GM23338 (cell line): Measurements from ENCODE around the gene AHI1. TPM values are rescaled to one million over a fixed set of nuclear protein-coding genes. Genes with fewer than 3 reads are reported as not detected.

ENCODE experiments used
- ATAC-seq: fragments of 200-7000 bp; cut with Tn5 transposase; 3 replicates; pipeline ENCODE4 v1.9.1; 2020
- DNase-seq: peaks from one replicate; pipeline ENCODE4 v3.0.0-alpha.2; 2015; ENCODE audit warnings: low spot score
- H2AFZ ChIP-seq: fragments of 200-600 bp; sonication (generic); 2 replicates; pipeline ENCODE4 v1.8.0; 2016; ENCODE audit warnings: antibody characterized with exemption, mild to moderate bottlenecking, moderate library complexity
- H3F3A ChIP-seq: fragments of 200-600 bp; sonication (generic); replicated peaks from 2 replicates; pipeline ENCODE4 v1.8.0; 2017; ENCODE audit warnings: antibody characterized with exemption, mixed run types, low read depth
- H3K27ac ChIP-seq: fragments of 200-600 bp; sonication (generic); 2 replicates; pipeline ENCODE4 v1.6.1; 2016; ENCODE audit warnings: low read depth
- H3K27me3 ChIP-seq: fragments of 200-600 bp; sonication (generic); 2 replicates; pipeline ENCODE4 v1.8.0; 2016; ENCODE audit warnings: mild to moderate bottlenecking, mixed run types, moderate library complexity; ENCODE audit not compliant: insufficient read depth
- H3K36me3 ChIP-seq: fragments of 200-600 bp; sonication (generic); 2 replicates; pipeline ENCODE4 v1.8.0; 2016; ENCODE audit warnings: mild to moderate bottlenecking; ENCODE audit not compliant: insufficient read depth
- H3K4me1 ChIP-seq: fragments of 200-600 bp; sonication (generic); 2 replicates; pipeline ENCODE4 v1.8.0; 2016; ENCODE audit warnings: mild to moderate bottlenecking, moderate library complexity; ENCODE audit not compliant: insufficient read depth
- H3K4me2 ChIP-seq: fragments of 200-600 bp; sonication (generic); 2 replicates; pipeline ENCODE4 v1.7.1; 2017; ENCODE audit warnings: mixed run types
- H3K4me3 ChIP-seq: fragments of 200-600 bp; sonication (generic); 2 replicates; pipeline ENCODE4 v1.6.1; 2016; ENCODE audit warnings: mixed run types
- H3K79me2 ChIP-seq: fragments of 200-600 bp; sonication (generic); replicated peaks from 2 replicates; pipeline ENCODE4 v1.8.0; 2017; ENCODE audit warnings: mild to moderate bottlenecking; ENCODE audit not compliant: insufficient read depth
- H3K9me2 ChIP-seq: fragments of 200-600 bp; sonication (generic); 2 replicates; pipeline ENCODE4 v1.8.0; 2017; ENCODE audit not compliant: insufficient read depth
- H4K20me1 ChIP-seq: fragments of 200-600 bp; sonication (generic); replicated peaks from 2 replicates; pipeline ENCODE4 v1.8.0; 2017; ENCODE audit warnings: mild to moderate bottlenecking; ENCODE audit not compliant: insufficient read depth
- H3K27ac Mint-ChIP-seq: 2 replicates; pipeline ENCODE4 v1.8.0; 2020; ENCODE audit warnings: inconsistent platforms, mild to moderate bottlenecking, moderate library complexity, mixed read lengths
- H3K27me3 Mint-ChIP-seq: 3 replicates; pipeline ENCODE4 v1.8.0; 2022; ENCODE audit warnings: low read depth, mild to moderate bottlenecking, moderate library complexity, mixed read lengths, inconsistent platforms; ENCODE audit not compliant: insufficient read depth, poor library complexity
- H3K36me3 Mint-ChIP-seq: 3 replicates; pipeline ENCODE4 v1.8.0; 2021; ENCODE audit warnings: low read depth, mild to moderate bottlenecking, inconsistent platforms, moderate library complexity, mixed read lengths
- H3K4me1 Mint-ChIP-seq: 3 replicates; pipeline ENCODE4 v1.8.0; 2020; ENCODE audit warnings: mild to moderate bottlenecking, inconsistent platforms, mixed read lengths
- H3K4me3 Mint-ChIP-seq: 3 replicates; pipeline ENCODE4 v1.8.0; 2021; ENCODE audit warnings: moderate library complexity, mild to moderate bottlenecking, inconsistent platforms, mixed read lengths
- H3K9me3 Mint-ChIP-seq: 3 replicates; pipeline ENCODE4 v1.8.0; 2020; ENCODE audit warnings: moderate library complexity, mild to moderate bottlenecking, inconsistent platforms, mixed read lengths
- EZH2 ChIP-seq: fragments of 200-600 bp; sonication (generic); IDR thresholded peaks from one replicate; pipeline ENCODE4 v1.8.0; 2017; ENCODE audit warnings: antibody characterized with exemption, mild to moderate bottlenecking, low read depth; ENCODE audit not compliant: unreplicated experiment
- JUNB ChIP-seq: IDR thresholded peaks from one replicate; pipeline ENCODE4 v1.6.1; 2016; ENCODE audit warnings: antibody characterized with exemption; ENCODE audit not compliant: unreplicated experiment
- POLR2AphosphoS5 ChIP-seq: IDR thresholded peaks from 2 replicates; pipeline ENCODE4 v1.6.1; 2016; ENCODE audit warnings: antibody characterized with exemption, low read depth
- STAT1 ChIP-seq: IDR thresholded peaks from one replicate; pipeline ENCODE4 v1.6.1; 2016; ENCODE audit warnings: antibody characterized with exemption; ENCODE audit not compliant: unreplicated experiment
- ZNF114 ChIP-seq: fragments of 250-450 bp; sonication (Bioruptor Pico); IDR thresholded peaks from 2 replicates; pipeline ENCODE4 v1.5.0; 2020; ENCODE audit warnings: mild to moderate bottlenecking, moderate library complexity
- ZNF331 ChIP-seq: fragments of 250-450 bp; sonication (Bioruptor Pico); IDR thresholded peaks from 2 replicates; pipeline ENCODE4 v1.5.0; 2020; ENCODE audit warnings: low read depth, mild to moderate bottlenecking, moderate library complexity
- polyA plus RNA-seq: library from polyadenylated mRNA; unstranded; fragments of >200 nt; fragmentation: Nextera tagmentation; extraction: Ambion mirVana; gene quantifications from 2 replicates; pipeline ENCODE4 v1.2.1, GENCODE V29; 2016
- total RNA-seq: library from RNA; depleted of rRNA; stranded (reverse); fragments of >200 nt; shearing (Covaris generic); gene quantifications from 2 replicates; pipeline ENCODE4 v1.2.3, GENCODE V29; 2014
- TF ChIP-seq, protein P1 (sequence below), 2 experiments: fragments of 200-600 bp in 1 of 2; sonication (generic) in 1 of 2; conservative IDR thresholded peaks; 2 replicates each; pipeline versions ENCODE4 v1.5.1 to v1.6.1; 2016 to 2017; ENCODE audit warnings: antibody characterized with exemption in 2 of 2, low read depth in 2 of 2, mild to moderate bottlenecking in 2 of 2, moderate library complexity in 1 of 2
- TF ChIP-seq, protein P2 (sequence below): IDR thresholded peaks from one replicate; pipeline ENCODE4 v1.6.1; 2018; ENCODE audit warnings: antibody characterized with exemption; ENCODE audit not compliant: unreplicated experiment

AHI1 gene
- total and polyA plus RNA-seq, 2 experiments from 2014 or later = 19.8 to 72.9 TPM

DNA sequence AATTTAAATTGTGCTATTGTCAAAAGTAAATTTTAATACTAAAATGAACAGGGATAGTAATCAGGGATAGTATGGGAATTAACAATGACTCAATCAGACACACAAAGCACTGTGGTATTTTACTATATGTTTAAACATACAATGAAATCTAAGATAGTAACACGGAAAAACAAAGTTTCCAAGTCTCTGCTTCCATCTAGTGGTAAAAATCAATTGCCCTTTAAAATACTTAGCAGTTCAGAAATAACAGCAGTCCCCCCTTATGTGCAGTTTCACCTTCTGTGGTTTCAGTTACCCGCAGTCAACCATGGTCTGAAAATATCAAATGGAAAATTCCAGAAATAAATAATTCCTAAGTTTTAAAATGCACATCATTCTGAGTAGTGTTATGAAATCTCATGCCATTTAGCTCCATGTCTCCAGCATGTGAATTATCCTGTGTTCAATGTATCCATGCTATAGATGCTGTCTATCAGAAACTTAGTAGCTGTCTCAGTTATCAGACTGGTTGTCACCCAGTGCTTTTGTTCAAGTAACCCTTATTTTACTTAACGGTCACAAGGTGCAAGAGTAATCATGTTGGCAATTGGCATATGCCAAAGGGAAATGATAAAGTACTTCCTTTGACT lies 58.5 kb downstream of the AHI1 start:
- Histone ChIP-seq H3K4me2 (no peak overlapping the region), H3F3A (no peaks in the 10 kb centered on the region), H3K27me3 (no peaks in the 10 kb centered on the region), H3K36me3 (no peaks in the 10 kb centered on the region), H3K27ac (no peak overlapping the region), H3K79me2 (no peaks in the 10 kb centered on the region), H4K20me1 (no peaks in the 10 kb centered on the region), H3K4me3 (no peak overlapping the region), H3K4me1 (peaks cover 21% of the 10 kb centered on the region), H3K9me2 (no peaks in the 10 kb centered on the region), H2AFZ (no peak overlapping the region)
- H3K27me3 Mint-ChIP-seq = no peaks in the 10 kb centered on the region
- H3K36me3 Mint-ChIP-seq = peaks cover 4% of the 10 kb centered on the region; the same call in 1 of the 3 replicates
- ATAC-seq (no peak), DNase-seq (peak; percentile 62)
- H3K9me3 Mint-ChIP-seq = no peaks in the 10 kb centered on the region
- no peak overlapping the region for H3K4me3 Mint-ChIP-seq
- H3K4me1 Mint-ChIP-seq = peaks cover 4% of the 10 kb centered on the region; the same call in 1 of the 3 replicates
- no peak for TF ChIP-seq POLR2AphosphoS5
- TF ChIP-seq, protein P1, sequence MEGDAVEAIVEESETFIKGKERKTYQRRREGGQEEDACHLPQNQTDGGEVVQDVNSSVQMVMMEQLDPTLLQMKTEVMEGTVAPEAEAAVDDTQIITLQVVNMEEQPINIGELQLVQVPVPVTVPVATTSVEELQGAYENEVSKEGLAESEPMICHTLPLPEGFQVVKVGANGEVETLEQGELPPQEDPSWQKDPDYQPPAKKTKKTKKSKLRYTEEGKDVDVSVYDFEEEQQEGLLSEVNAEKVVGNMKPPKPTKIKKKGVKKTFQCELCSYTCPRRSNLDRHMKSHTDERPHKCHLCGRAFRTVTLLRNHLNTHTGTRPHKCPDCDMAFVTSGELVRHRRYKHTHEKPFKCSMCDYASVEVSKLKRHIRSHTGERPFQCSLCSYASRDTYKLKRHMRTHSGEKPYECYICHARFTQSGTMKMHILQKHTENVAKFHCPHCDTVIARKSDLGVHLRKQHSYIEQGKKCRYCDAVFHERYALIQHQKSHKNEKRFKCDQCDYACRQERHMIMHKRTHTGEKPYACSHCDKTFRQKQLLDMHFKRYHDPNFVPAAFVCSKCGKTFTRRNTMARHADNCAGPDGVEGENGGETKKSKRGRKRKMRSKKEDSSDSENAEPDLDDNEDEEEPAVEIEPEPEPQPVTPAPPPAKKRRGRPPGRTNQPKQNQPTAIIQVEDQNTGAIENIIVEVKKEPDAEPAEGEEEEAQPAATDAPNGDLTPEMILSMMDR (conservative IDR thresholded peaks at IDR 0.05; ENCODE audit: low read depth in 2 of 2) = peak; percentile 56 to 67; a peak in 3 of 4 replicates
- H3K27ac Mint-ChIP-seq = no peak overlapping the region

DNA sequence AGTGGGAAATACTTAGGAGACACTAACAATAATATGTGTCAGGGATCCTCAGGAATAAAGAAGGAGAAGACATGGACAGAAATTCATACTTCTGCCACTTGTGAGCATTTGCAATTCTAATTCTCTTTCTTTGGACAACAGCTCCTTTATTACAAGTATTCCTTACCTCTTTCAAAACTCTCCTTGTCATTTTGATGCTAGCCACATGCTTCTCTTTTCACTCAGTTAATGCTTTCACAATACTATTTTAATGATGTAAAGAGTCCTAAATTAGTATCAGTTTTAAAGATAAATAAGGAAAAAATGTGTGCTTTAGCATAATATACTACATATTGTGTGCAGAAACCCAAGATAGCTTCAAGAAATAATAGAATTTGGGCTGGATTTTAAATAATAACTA lies 62.5 kb downstream of the AHI1 start:
- Histone ChIP-seq H3K4me2 (peak overlapping the region; percentile 15; the same call in 1 of the 2 replicates), H4K20me1 (no peaks in the 10 kb centered on the region), H3K27ac (peak overlapping the region; percentile 30; the same call in 1 of the 2 replicates), H3K9me2 (no peaks in the 10 kb centered on the region), H3K4me3 (0 out of 2 replicates have a peak overlapping the region, but pooled peaks have one; percentile 0), H3K27me3 (no peaks in the 10 kb centered on the region), H3K4me1 (peaks cover 21% of the 10 kb centered on the region), H3K79me2 (no peaks in the 10 kb centered on the region), H3F3A (no peaks in the 10 kb centered on the region), H3K36me3 (no peaks in the 10 kb centered on the region; the same call in 1 of the 2 replicates), H2AFZ (no peak overlapping the region)
- H3K27me3 Mint-ChIP-seq = no peaks in the 10 kb centered on the region
- TF ChIP-seq, protein P2, sequence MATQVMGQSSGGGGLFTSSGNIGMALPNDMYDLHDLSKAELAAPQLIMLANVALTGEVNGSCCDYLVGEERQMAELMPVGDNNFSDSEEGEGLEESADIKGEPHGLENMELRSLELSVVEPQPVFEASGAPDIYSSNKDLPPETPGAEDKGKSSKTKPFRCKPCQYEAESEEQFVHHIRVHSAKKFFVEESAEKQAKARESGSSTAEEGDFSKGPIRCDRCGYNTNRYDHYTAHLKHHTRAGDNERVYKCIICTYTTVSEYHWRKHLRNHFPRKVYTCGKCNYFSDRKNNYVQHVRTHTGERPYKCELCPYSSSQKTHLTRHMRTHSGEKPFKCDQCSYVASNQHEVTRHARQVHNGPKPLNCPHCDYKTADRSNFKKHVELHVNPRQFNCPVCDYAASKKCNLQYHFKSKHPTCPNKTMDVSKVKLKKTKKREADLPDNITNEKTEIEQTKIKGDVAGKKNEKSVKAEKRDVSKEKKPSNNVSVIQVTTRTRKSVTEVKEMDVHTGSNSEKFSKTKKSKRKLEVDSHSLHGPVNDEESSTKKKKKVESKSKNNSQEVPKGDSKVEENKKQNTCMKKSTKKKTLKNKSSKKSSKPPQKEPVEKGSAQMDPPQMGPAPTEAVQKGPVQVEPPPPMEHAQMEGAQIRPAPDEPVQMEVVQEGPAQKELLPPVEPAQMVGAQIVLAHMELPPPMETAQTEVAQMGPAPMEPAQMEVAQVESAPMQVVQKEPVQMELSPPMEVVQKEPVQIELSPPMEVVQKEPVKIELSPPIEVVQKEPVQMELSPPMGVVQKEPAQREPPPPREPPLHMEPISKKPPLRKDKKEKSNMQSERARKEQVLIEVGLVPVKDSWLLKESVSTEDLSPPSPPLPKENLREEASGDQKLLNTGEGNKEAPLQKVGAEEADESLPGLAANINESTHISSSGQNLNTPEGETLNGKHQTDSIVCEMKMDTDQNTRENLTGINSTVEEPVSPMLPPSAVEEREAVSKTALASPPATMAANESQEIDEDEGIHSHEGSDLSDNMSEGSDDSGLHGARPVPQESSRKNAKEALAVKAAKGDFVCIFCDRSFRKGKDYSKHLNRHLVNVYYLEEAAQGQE = no peak
- TF ChIP-seq ZNF114 (CRISPR knock-in tag) (no peak), EZH2 (no peak), JUNB (no peak), STAT1 (no peak), ZNF331 (CRISPR knock-in tag) (no peak)
- TF ChIP-seq, protein P1 (conservative IDR thresholded peaks at IDR 0.05; ENCODE audit: low read depth in 2 of 2) = no peak
- no peaks in the 10 kb centered on the region for H3K9me3 Mint-ChIP-seq
- no peak overlapping the region for H3K27ac Mint-ChIP-seq
- H3K4me3 Mint-ChIP-seq = no peak overlapping the region
- peaks cover 6% of the 10 kb centered on the region; the same call in 2 of the 3 replicates for H3K36me3 Mint-ChIP-seq
- peaks cover 4% of the 10 kb centered on the region; the same call in 1 of the 3 replicates for H3K4me1 Mint-ChIP-seq
- DNase-seq (no peak), ATAC-seq (no peak)
